Central memory CD8-positive, alpha-beta T cell (primary cell): ENCODE data around the gene WDR45B.

Source experiments
- ATAC-seq: fragments of 150-1000 bp; cut with Tn5 transposase; replicated peaks from 2 replicates; pipeline ENCODE4 v1.10.0; 2022; ENCODE audit warnings: mild to moderate bottlenecking, moderate FRiP score, moderate number of reproducible peaks; ENCODE audit not compliant: poor library complexity, severe bottlenecking; ENCODE audit errors: extremely low read depth
- DNase-seq, 2 donors: peaks; one replicate each; pipeline ENCODE4 v3.0.0; 2021; ENCODE audit warnings: low spot score in 2 of 2
- H3K27ac Mint-ChIP-seq: one replicate; pipeline ENCODE4 v1.8.0; 2022; ENCODE audit warnings: low read depth, mild to moderate bottlenecking, moderate library complexity, mixed read lengths
- H3K27me3 Mint-ChIP-seq: one replicate; pipeline ENCODE4 v1.8.0; 2022; ENCODE audit warnings: mixed read lengths
- H3K36me3 Mint-ChIP-seq: one replicate; pipeline ENCODE4 v1.8.0; 2022; ENCODE audit warnings: mild to moderate bottlenecking, moderate library complexity, mixed read lengths; ENCODE audit not compliant: insufficient read depth
- H3K4me1 Mint-ChIP-seq: one replicate; pipeline ENCODE4 v1.8.0; 2022; ENCODE audit warnings: mixed read lengths
- H3K4me3 Mint-ChIP-seq: one replicate; pipeline ENCODE4 v1.8.0; 2022; ENCODE audit warnings: mild to moderate bottlenecking, moderate library complexity, mixed read lengths
- H3K9me3 Mint-ChIP-seq: one replicate; pipeline ENCODE4 v1.8.0; 2022; ENCODE audit warnings: mixed read lengths

WDR45B gene

DNA sequence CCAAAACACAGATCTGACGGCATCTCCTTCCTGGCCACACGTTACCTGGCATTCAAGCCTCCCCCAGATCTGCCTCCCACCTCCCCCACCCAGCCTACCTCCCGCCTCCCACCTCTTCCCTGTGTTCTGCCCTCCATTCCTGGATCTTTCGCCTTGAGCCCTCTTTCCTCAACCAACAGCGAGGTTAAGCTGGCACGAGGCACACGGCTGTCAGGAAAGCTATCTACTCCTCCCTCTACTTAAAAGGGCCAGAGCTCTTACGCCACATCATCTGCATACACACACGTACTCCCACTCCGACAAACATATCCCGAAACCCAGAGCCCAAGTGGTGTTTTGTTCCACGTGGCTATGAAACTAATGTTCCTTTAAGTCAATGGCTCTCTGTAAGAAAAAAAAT, 18.0 kb downstream of the WDR45B start:
- Mint-ChIP-seq H3K4me3 (no peak overlapping the region), H3K27ac (no peak overlapping the region)
- ATAC-seq: no peak

DNA sequence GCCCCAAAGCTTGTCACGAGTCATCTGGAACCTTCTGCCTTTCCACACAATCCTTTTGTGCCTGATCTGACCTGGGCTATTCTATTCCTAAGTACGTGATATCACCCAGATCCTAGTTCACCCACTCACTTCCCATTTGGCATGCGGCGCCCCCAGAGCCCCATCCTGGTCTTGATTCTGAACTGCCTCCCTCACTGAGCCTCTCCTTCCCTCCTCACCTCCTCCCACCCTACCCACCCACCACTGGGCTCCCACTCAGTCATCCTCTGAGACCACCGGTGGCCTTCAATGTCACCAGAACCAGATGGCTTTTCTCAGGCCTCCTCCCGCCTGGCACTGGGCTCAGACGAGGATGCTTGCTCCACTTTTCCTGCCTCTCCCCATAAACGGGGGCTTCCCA, 18.5 kb downstream of the WDR45B start:
- no peaks in the 10 kb centered on the region for H3K9me3 Mint-ChIP-seq
- no peak for ATAC-seq
- no peaks in the 10 kb centered on the region for H3K27me3 Mint-ChIP-seq
- H3K36me3 Mint-ChIP-seq: peaks cover 59% of the 10 kb centered on the region
- no peak for DNase-seq
- H3K4me3 Mint-ChIP-seq: no peak overlapping the region
- H3K27ac Mint-ChIP-seq: no peak overlapping the region
- peaks cover 29% of the 10 kb centered on the region for H3K4me1 Mint-ChIP-seq

More for the DNA sequence above, 18.0 kb downstream of the WDR45B start:
- DNase-seq: no peak
- Mint-ChIP-seq H3K27me3 (no peaks in the 10 kb centered on the region), H3K9me3 (no peaks in the 10 kb centered on the region), H3K36me3 (peaks cover 57% of the 10 kb centered on the region), H3K4me1 (peaks cover 29% of the 10 kb centered on the region)

DNA sequence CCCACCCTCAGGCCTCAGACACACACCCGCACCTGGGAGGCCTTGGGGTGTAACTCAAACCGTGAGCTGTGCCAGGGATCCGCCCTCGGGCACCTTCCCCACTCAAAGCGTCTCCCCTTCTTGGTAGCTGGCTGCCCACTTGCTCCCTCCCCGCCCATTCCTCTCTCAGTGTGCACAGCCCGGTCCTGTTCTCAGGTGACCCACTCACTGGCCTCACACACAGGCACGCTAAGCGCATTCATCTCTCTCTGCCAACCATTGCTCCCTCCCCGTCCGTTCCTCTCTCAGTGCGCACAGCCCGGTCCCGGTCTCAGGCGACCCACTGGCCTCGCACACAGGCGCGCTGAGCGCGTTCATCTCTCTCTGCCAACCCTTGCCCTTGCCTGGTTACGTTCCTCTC, 20.8 kb downstream of the WDR45B start:
- peaks cover 63% of the 10 kb centered on the region for H3K36me3 Mint-ChIP-seq
- H3K9me3 Mint-ChIP-seq: no peaks in the 10 kb centered on the region
- ATAC-seq: no peak
- H3K27me3 Mint-ChIP-seq: no peaks in the 10 kb centered on the region
- no peak overlapping the region for H3K4me3 Mint-ChIP-seq
- peaks cover 20% of the 10 kb centered on the region for H3K4me1 Mint-ChIP-seq
- DNase-seq: no peak
- peak overlapping the region; percentile 2 for H3K27ac Mint-ChIP-seq

DNA sequence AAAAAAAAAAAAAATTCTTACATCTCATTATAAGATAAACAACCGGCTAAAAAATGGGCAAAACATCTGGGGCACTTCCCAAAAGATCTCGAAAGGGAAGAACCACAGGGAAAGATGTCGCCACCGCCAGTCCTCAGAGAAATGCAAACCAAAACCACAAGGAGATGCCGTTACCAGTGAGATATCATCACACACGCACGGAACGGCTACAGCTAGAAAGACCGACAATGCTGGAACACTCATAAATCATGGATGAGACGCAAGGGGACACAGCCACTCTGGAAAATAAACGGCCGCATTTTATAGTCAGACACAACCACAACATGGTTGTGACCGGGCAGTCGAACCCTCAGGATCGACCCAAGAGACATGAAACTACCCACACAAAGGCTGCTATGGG, 24.5 kb downstream of the WDR45B start:
- Mint-ChIP-seq H3K27ac (no peak overlapping the region), H3K36me3 (peaks cover 86% of the 10 kb centered on the region), H3K9me3 (no peaks in the 10 kb centered on the region), H3K27me3 (no peaks in the 10 kb centered on the region), H3K4me3 (no peak overlapping the region), H3K4me1 (peaks cover 7% of the 10 kb centered on the region)
- ATAC-seq (no peak), DNase-seq (no peak)

DNA sequence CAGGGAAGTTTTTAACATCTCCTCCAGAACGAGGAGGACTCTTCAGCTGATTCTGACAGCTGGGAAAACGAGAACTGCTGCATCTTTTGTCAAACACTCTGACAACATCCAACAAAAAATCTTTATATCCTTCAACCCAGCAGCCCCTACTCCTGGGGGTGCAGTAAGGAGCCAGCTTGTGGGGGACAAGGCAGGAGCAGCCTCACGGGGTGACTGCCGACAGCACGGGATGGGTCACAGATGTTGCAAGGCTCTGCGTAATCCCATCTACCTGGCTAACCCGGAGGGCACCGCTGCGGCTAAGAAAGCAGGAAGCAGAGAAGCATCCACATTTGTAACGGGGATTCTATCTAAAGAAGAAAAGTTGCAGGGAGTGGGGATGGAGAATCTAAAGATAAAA, 28.6 kb downstream of the WDR45B start:
- ATAC-seq: no peak
- no peak overlapping the region for H3K4me3 Mint-ChIP-seq
- no peaks in the 10 kb centered on the region for H3K9me3 Mint-ChIP-seq
- no peaks in the 10 kb centered on the region for H3K4me1 Mint-ChIP-seq
- peak overlapping the region; percentile 10 for H3K27ac Mint-ChIP-seq
- peaks cover 90% of the 10 kb centered on the region for H3K36me3 Mint-ChIP-seq
- no peaks in the 10 kb centered on the region for H3K27me3 Mint-ChIP-seq
- DNase-seq: no peak

DNA sequence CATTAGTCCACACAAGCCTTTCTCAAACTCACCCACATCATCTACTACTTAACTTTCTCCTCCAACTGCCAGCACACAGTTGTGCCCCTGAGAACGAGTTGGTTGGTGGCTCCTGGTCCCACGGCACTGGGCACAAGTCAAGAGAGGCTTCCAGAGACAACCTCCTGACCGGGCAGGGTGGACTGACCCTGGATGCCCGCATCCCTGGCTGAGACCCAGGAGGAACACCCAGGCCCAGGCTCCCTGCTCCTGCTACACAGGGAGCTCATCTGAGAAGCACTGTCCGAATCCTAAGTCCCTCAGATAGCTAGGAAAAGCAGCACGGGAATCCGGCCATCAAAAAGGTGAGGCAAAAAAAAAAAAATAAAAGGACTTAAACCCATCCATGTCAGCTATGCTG, 29.0 kb downstream of the WDR45B start:
- Mint-ChIP-seq H3K9me3 (no peaks in the 10 kb centered on the region), H3K4me1 (no peaks in the 10 kb centered on the region), H3K36me3 (peaks cover 91% of the 10 kb centered on the region), H3K27ac (peak overlapping the region; percentile 10), H3K4me3 (no peak overlapping the region), H3K27me3 (no peaks in the 10 kb centered on the region)
- ATAC-seq (no peak), DNase-seq (no peak)

DNA sequence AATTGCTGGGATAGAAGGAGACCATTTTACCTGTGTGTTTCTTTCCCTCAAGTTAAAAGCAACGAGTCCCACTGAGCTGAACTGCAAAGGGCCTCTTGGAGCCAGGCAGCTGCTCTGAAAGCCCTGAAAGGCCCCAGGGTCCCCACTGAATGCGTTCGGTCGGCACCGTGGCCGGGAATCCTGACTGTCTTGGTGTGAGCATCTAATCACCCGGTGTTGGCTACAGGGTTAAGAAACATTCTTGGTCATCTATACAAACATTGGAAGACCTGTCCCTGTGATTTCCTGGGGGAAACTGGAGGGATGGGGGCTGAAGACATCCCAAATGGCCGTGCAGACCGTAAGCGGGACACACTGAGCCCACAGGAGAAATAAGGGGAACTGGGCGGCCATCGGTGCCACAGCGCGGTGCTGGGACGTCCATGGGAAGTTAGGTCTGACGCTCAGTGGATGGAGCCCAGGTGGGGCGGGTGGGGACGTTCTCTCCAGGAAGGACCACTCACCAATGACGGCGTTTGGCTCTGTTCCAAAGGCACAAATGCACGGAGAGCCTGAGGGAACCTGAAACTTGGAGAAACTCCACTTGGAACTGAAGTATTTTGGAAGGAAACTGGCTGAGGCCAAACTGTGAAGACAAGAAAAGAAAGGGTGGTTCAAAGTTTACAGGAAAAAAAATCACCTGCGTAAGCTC, 32.1 kb downstream of the WDR45B start:
- Mint-ChIP-seq H3K9me3 (no peaks in the 10 kb centered on the region), H3K27me3 (no peaks in the 10 kb centered on the region), H3K36me3 (peaks cover 67% of the 10 kb centered on the region), H3K4me3 (no peak overlapping the region), H3K4me1 (no peaks in the 10 kb centered on the region), H3K27ac (no peak overlapping the region)
- DNase-seq (no peak), ATAC-seq (no peak)

DNA sequence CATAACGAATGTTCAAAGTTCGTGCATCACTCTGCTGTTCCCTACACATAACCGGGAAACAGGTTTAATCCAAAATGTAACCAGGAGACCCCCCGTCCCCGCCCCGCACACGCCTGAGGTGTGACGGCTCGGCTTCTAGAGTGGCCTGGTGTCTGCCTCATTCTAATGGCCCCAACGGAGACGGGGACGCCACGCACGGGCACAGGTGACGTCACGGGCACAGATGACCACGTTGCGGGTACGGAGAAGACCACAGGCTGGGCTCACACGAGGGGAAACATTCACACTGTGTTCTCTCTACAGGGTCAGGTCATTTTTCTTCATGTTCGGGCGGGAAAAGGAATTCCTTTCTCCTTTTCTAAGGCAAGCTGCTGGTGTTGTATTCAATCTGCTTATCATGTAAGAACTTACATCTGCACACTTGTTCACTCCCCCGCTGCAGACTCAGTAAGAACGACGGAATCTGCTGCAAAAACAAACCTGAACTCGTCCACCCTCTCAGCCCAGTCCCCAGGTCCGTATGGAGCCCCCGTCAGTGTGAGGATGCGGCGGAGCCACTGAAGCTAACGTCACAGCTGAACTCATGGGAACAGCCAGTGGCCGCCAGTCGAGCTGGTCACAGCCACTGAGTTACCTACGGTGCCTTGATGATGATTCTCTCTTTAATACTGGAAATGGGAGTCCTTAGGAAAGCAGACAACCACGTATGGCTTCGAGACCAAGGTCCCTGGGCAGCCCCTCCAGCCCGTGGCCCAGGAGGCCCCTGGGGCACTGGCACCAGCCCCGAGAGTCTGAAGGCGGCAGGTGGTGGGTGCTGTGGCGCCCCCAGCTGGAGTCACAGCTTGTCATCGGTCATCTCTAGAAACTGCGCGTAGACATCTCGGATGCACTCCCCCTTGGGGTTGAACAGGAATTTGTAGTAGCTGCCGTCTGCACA, 32.9 kb downstream of the WDR45B start:
- H3K27ac Mint-ChIP-seq: no peak overlapping the region
- H3K4me3 Mint-ChIP-seq: no peak overlapping the region
- no peak for ATAC-seq
- H3K36me3 Mint-ChIP-seq: peaks cover 62% of the 10 kb centered on the region
- H3K27me3 Mint-ChIP-seq: no peaks in the 10 kb centered on the region
- DNase-seq: no peak
- H3K4me1 Mint-ChIP-seq: no peaks in the 10 kb centered on the region
- no peaks in the 10 kb centered on the region for H3K9me3 Mint-ChIP-seq

DNA sequence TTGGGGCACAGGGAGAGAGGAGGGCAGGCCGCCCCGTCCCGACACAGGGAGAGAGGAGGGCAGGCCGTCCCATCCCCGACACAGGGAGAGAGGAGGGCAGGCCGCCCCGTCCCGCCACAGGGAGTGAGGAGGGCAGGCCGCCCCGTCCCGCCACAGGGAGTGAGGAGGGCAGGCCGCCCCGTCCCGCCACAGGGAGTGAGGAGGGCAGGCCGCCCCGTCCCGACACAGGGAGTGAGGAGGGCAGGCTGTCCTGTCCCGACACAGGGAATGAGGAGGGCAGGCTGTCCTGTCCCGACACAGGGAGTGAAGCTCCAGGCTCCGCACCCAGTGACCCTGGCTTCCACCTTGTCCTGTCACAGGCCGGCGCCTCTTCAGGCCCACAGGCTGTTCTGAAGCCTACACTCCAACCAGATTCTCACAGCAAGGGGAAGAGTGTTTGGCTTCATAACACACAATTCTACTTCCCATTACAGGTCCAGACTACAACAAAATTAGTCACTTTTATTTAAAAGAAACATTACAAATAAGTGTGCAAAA, 34.1 kb downstream of the WDR45B start:
- no peak overlapping the region for H3K4me3 Mint-ChIP-seq
- peaks cover 54% of the 10 kb centered on the region for H3K36me3 Mint-ChIP-seq
- no peak overlapping the region for H3K27ac Mint-ChIP-seq
- H3K27me3 Mint-ChIP-seq: no peaks in the 10 kb centered on the region
- no peaks in the 10 kb centered on the region for H3K9me3 Mint-ChIP-seq
- ATAC-seq (no peak), DNase-seq (no peak)
- no peaks in the 10 kb centered on the region for H3K4me1 Mint-ChIP-seq

DNA sequence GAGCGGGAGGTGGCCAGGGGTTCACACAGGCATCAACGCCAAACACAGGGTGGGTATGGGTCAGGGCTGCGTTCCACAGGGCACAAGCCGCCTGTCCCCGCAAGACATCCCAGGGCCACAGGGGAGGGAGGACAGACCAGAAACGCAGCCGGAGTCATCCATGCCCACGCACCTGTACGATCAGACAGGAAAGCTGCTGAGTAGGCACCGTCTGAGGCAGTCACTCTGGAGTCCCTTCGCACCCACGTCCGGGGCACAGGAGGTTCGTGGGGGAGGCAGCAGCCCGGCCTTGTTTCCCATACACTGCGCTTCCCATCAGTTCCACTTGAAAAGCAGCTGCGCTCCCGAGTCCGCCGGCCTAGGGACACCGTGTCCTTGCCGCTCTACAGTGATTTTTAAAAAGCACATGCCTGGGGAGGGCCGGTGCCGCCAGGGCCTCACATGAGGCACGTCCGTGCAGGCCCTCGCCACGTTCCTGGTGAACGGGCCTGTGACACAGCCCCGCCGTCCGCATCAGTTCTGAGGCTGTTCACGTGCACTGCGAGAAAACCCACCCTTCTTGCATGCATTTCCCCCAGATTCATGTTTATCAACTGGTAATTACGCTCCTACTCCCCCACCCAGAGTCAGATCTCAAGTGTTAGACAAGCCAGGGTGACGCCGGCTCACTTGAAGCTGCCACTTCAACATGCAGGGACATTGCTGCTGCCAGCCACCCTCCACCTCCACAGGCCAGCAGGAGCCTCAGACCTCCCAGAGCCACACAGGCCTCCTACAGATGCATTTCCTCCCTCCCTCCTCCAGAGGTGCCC, 34.8 kb downstream of the WDR45B start:
- no peaks in the 10 kb centered on the region for H3K27me3 Mint-ChIP-seq
- no peak overlapping the region for H3K4me3 Mint-ChIP-seq
- H3K27ac Mint-ChIP-seq: no peak overlapping the region
- DNase-seq: no peak
- H3K4me1 Mint-ChIP-seq: no peaks in the 10 kb centered on the region
- no peak for ATAC-seq
- H3K36me3 Mint-ChIP-seq: peaks cover 52% of the 10 kb centered on the region
- H3K9me3 Mint-ChIP-seq: no peaks in the 10 kb centered on the region

DNA sequence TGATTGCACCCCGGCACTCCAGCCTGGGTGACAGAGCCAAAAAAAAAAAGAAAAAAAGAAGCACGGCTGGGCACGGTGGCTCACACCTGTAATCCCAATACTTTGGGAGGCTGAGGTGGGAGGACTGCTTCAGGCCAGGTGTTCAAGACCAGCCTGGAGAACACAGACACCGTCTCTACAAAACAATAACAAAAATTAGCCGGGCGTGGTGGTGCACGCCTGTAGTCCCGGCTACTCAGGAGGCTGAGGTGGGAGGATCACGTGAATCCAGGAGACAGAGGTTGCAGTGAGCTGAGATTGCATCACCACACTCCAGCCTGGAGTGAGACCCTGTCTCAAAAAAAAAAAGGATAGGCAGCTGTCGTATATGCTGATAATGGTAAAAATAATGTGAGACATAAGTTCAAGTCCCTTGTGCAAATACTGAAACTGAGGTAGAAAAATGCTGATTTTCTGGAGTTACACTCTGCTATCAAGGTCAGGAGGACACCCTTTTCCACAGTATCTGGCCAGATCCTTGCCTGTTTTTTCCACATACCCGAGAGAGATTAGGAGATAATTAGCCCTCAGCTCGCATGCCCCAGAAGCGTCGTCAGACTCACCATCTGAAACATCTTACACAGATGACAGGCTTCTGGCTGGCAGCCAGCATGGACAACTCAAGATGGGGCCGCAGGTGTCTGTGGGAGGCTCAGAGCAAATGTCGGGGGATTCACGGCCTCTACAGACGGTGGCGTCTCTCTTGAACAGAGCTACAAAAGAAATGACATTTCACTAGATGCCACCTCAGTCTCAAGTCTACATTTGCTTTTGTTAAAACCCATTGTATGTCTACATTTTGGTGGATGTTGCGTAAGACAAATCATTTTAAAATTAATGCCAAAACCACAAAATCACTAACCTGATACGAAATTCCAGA, 36.8 kb downstream of the WDR45B start:
- Mint-ChIP-seq H3K4me3 (no peak overlapping the region), H3K9me3 (no peaks in the 10 kb centered on the region), H3K27ac (no peak overlapping the region), H3K27me3 (no peaks in the 10 kb centered on the region), H3K4me1 (no peaks in the 10 kb centered on the region), H3K36me3 (peaks cover 41% of the 10 kb centered on the region)
- ATAC-seq (no peak), DNase-seq (no peak)
